CD4-positive, alpha-beta T cell (primary cell): ENCODE data around the gene RAB44. TPM values are rescaled to one million over a fixed set of nuclear protein-coding genes. Genes with fewer than 3 reads are reported as not detected.

Experiments
- ATAC-seq: fragments of 200-7000 bp; cut with Tn5 transposase; one replicate; pipeline ENCODE4 v1.10.0; 2022; ENCODE audit warnings: mild to moderate bottlenecking; ENCODE audit not compliant: poor library complexity
- CTCF ChIA-PET: fragments of 350-600 bp; sonication (Branson Sonifier 250); formaldehyde crosslinking; loops from one replicate; lab custom pipeline; 2021; ENCODE audit warnings: antibody characterized with exemption, inconsistent platforms; lab: Charles Lee
- POLR2A ChIA-PET: fragments of 350-600 bp; sonication (Branson Sonifier 250); formaldehyde crosslinking; loops from one replicate; lab custom pipeline; 2021; ENCODE audit warnings: antibody characterized with exemption, inconsistent platforms; lab: Charles Lee
- DNase-seq, 14 experiments: peaks; one replicate each; pipeline ENCODE4 v3.0.0-alpha.2; 2013 to 2020; ENCODE audit warnings: mixed read lengths in 2 of 14
- H3K27ac ChIP-seq, 2 donors: one replicate each; pipeline versions ENCODE4 v1.5.1 to v1.7.0; 2013; ENCODE audit warnings: low read length in 2 of 2, low read depth in 1 of 2, mild to moderate bottlenecking in 1 of 2
- H3K27me3 ChIP-seq, 2 experiments: 1 replicate in 1 of 2; 2 replicates in 1 of 2; pipeline versions ENCODE4 v1.6.1 to v1.7.0; 2013; ENCODE audit warnings: low read length in 2 of 2, control low read depth in 1 of 2, mild to moderate bottlenecking in 1 of 2, moderate library complexity in 1 of 2; ENCODE audit not compliant: insufficient read depth in 2 of 2, control insufficient read depth in 1 of 2
- H3K36me3 ChIP-seq: one replicate; pipeline ENCODE4 v1.6.1; 2013; ENCODE audit warnings: low read length, control low read depth; ENCODE audit not compliant: insufficient read depth
- H3K4me1 ChIP-seq: one replicate; pipeline ENCODE4 v1.6.1; 2013; ENCODE audit warnings: low read length, control low read depth; ENCODE audit not compliant: insufficient read depth
- H3K4me3 ChIP-seq: one replicate; pipeline ENCODE4 v1.5.1; 2013; ENCODE audit warnings: mild to moderate bottlenecking, low read length, moderate library complexity
- H3K9me3 ChIP-seq, 2 experiments: 1 replicate in 1 of 2; 2 replicates in 1 of 2; pipeline versions ENCODE4 v1.6.1 to v1.7.0; 2013; ENCODE audit warnings: low read length in 2 of 2, mild to moderate bottlenecking in 2 of 2, control low read depth in 1 of 2, moderate library complexity in 1 of 2; ENCODE audit not compliant: control insufficient read depth in 1 of 2, insufficient read depth in 1 of 2
- H3K27ac Mint-ChIP-seq: one replicate; pipeline ENCODE4 v1.8.0; 2020; ENCODE audit warnings: mixed read lengths
- H3K27me3 Mint-ChIP-seq: one replicate; pipeline ENCODE4 v1.8.0; 2021; ENCODE audit warnings: mixed read lengths
- H3K36me3 Mint-ChIP-seq: one replicate; pipeline ENCODE4 v1.8.0; 2021; ENCODE audit warnings: low read depth, mixed read lengths
- H3K4me1 Mint-ChIP-seq: one replicate; pipeline ENCODE4 v1.8.0; 2021; ENCODE audit warnings: low read depth, mixed read lengths
- H3K4me3 Mint-ChIP-seq: one replicate; pipeline ENCODE4 v1.8.0; 2020; ENCODE audit warnings: mild to moderate bottlenecking, mixed read lengths
- H3K9me3 Mint-ChIP-seq: one replicate; pipeline ENCODE4 v1.8.0; 2020; ENCODE audit warnings: mixed read lengths
- CTCF ChIP-seq: fragments of 200-600 bp; IDR thresholded peaks from one replicate; pipeline ENCODE4 v1.8.0; 2022; ENCODE audit warnings: antibody characterized with exemption, mild to moderate bottlenecking
- intact Hi-C, 2 experiments: fragments of 100-400 bp; cut with DNase I in 1 of 2; cut with micrococcal nuclease in 1 of 2; formaldehyde crosslinking; loops; one replicate each; pipeline versions ENCODE4 v1.15.1 to v1.9.0; 2023 to 2025; cut with DNase I, micrococcal nuclease
- total RNA-seq, 174 experiments: library from RNA in 2 of 174; stranded (reverse) in 2 of 174; gene quantifications; one replicate each; pipeline ENCODE4 v1.2.3 and lab custom pipeline; 2021 to 2026

The RAB44 gene
- total RNA-seq, 2 experiments from 2014 or later, result 0.22 TPM

GRCh38 chr6:36662380-36662779 lies 35.2 kb upstream of the RAB44 start:
- Histone ChIP-seq H3K4me1 (peaks cover 11% of the 10 kb centered on the region), H3K9me3 (peaks cover 0 to 6% of the 10 kb centered on the region in 2 experiments), H3K27me3 (peaks cover 15 to 22% of the 10 kb centered on the region in 2 experiments), H3K36me3 (no peaks in the 10 kb centered on the region), H3K4me3 (no peak overlapping the region), H3K27ac (no peak overlapping the region)
- ATAC-seq (peak; percentile 80), DNase-seq (no peak)
- Mint-ChIP-seq H3K4me3 (no peak overlapping the region), H3K9me3 (no peaks in the 10 kb centered on the region), H3K27me3 (peaks cover 20% of the 10 kb centered on the region), H3K4me1 (peaks cover 3% of the 10 kb centered on the region), H3K27ac (peak overlapping the region; percentile 70), H3K36me3 (no peaks in the 10 kb centered on the region)
- TF ChIP-seq CTCF, result no peak
- CTCF ChIA-PET, result interaction anchor here (0.6 kb wide), 1 partner anchor 47 kb away, joined by 3 read pairs; no protein-coding TSS in a partner anchor
- intact Hi-C loops, result no loop called here
- POLR2A ChIA-PET, result interaction anchor here (0.6 kb wide), 1 partner anchor 60 kb away, joined by 3 read pairs; no protein-coding TSS in a partner anchor

GRCh38 chr6:36662827-36663256 lies 34.8 kb upstream of the RAB44 start:
- peak in 2 of 14 experiments; percentile 13 to 24 for DNase-seq
- intact Hi-C loops, result no loop called here
- no peak for TF ChIP-seq CTCF
- H3K27ac Mint-ChIP-seq, result peak overlapping the region; percentile 70
- Histone ChIP-seq H3K4me1 (peaks cover 11% of the 10 kb centered on the region), H3K4me3 (no peak overlapping the region), H3K27ac (no peak overlapping the region), H3K27me3 (peaks cover 12 to 22% of the 10 kb centered on the region in 2 experiments), H3K36me3 (no peaks in the 10 kb centered on the region), H3K9me3 (peaks cover 0 to 6% of the 10 kb centered on the region in 2 experiments)
- H3K4me3 Mint-ChIP-seq, result no peak overlapping the region
- POLR2A ChIA-PET, result interaction anchor here (0.6 to 0.7 kb wide), 2 partner anchors 56 to 61 kb away, joined by 3 read pairs; no protein-coding TSS in a partner anchor
- CTCF ChIA-PET, result no interaction called here
- no peaks in the 10 kb centered on the region for H3K36me3 Mint-ChIP-seq
- H3K9me3 Mint-ChIP-seq, result no peaks in the 10 kb centered on the region
- ATAC-seq, result peak; percentile 69
- H3K27me3 Mint-ChIP-seq, result peaks cover 15% of the 10 kb centered on the region
- peaks cover 3% of the 10 kb centered on the region for H3K4me1 Mint-ChIP-seq

GRCh38 chr6:36663504-36664446 lies 33.9 kb upstream of the RAB44 start:
- H3K4me1 Mint-ChIP-seq, result peaks cover 3% of the 10 kb centered on the region
- Histone ChIP-seq H3K27ac (no peak overlapping the region), H3K4me3 (no peak overlapping the region), H3K9me3 (peaks cover 0 to 6% of the 10 kb centered on the region in 2 experiments), H3K27me3 (peaks cover 11 to 22% of the 10 kb centered on the region in 2 experiments), H3K36me3 (no peaks in the 10 kb centered on the region), H3K4me1 (peaks cover 11% of the 10 kb centered on the region)
- ATAC-seq, result no peak
- ChIA-PET CTCF (no interaction called here), POLR2A (interaction anchor here (0.7 kb wide), 1 partner anchor 57 kb away, joined by 3 read pairs; no protein-coding TSS in a partner anchor)
- intact Hi-C loops, result no loop called here
- H3K36me3 Mint-ChIP-seq, result no peaks in the 10 kb centered on the region
- peaks cover 12% of the 10 kb centered on the region for H3K27me3 Mint-ChIP-seq
- no peaks in the 10 kb centered on the region for H3K9me3 Mint-ChIP-seq
- H3K4me3 Mint-ChIP-seq, result no peak overlapping the region
- no peak overlapping the region for H3K27ac Mint-ChIP-seq
- no peak for DNase-seq
- TF ChIP-seq CTCF, result no peak
